ENCODE data around the gene CCDC9B.

- no peak for TF ChIP-seq RXRA (IDR thresholded peaks at IDR 0.05; ENCODE audit: borderline replicate concordance, low read depth)
- no peak for TF ChIP-seq YY1 (IDR thresholded peaks at IDR 0.05; ENCODE audit: low read depth)
- no peak for TF ChIP-seq POLR2AphosphoS5 (IDR thresholded peaks at IDR 0.05; ENCODE audit: low read depth, low read length)
- TF ChIP-seq TCF12 (IDR thresholded peaks at IDR 0.05) = no peak
These were observed 34.4 kb downstream of the CCDC9B start for GRCh38 chr15:40306371-40306770.

Measured in SK-N-SH (cell line).